Measurements from ENCODE around the gene IL20RA. TPM values are rescaled to one million over a fixed set of nuclear protein-coding genes. Genes with fewer than 3 reads are reported as not detected.

IL20RA gene
- polyA plus RNA-seq, 1 donor (not counting 4 experiments of a cell fraction or from before 2014, with no cell fraction given): 1.5 TPM

- H3K9me1 ChIP-seq (ENCODE audit: control insufficient read depth, extremely low read depth, insufficient read depth, low read length): no peaks in the 10 kb centered on the region
- H2AFZ ChIP-seq (ENCODE audit: control insufficient read depth, low read length): peak overlapping the region; percentile 31
- H3K27me3 ChIP-seq (ENCODE audit: control insufficient read depth, extremely low read depth, insufficient read depth, low read length): no peaks in the 10 kb centered on the region
- H3K79me2 ChIP-seq (ENCODE audit: control insufficient read depth, insufficient read depth, low read length): no peaks in the 10 kb centered on the region
- peaks cover 22% of the 10 kb centered on the region for H3K4me1 ChIP-seq (ENCODE audit: control insufficient read depth, extremely low read depth, insufficient read depth, low read length)
- H3K4me2 ChIP-seq (ENCODE audit: control insufficient read depth, extremely low read depth, insufficient read depth, low read depth, low read length): no peak overlapping the region
- no peak overlapping the region for H3K4me3 ChIP-seq (ENCODE audit: control insufficient read depth in 2 of 3, extremely low read depth in 1 of 3, insufficient read depth in 2 of 3, low read depth in 1 of 3, low read length in 3 of 3)
- FAIRE-seq (no peak), DNase-seq (ENCODE audit: low read depth, low spot score) (no peak)
- TF ChIP-seq, protein P1, sequence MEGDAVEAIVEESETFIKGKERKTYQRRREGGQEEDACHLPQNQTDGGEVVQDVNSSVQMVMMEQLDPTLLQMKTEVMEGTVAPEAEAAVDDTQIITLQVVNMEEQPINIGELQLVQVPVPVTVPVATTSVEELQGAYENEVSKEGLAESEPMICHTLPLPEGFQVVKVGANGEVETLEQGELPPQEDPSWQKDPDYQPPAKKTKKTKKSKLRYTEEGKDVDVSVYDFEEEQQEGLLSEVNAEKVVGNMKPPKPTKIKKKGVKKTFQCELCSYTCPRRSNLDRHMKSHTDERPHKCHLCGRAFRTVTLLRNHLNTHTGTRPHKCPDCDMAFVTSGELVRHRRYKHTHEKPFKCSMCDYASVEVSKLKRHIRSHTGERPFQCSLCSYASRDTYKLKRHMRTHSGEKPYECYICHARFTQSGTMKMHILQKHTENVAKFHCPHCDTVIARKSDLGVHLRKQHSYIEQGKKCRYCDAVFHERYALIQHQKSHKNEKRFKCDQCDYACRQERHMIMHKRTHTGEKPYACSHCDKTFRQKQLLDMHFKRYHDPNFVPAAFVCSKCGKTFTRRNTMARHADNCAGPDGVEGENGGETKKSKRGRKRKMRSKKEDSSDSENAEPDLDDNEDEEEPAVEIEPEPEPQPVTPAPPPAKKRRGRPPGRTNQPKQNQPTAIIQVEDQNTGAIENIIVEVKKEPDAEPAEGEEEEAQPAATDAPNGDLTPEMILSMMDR (optimal IDR thresholded peaks at IDR 0.05 in 1 of 3, IDR thresholded peaks at IDR 0.05 in 1 of 3, conservative IDR thresholded peaks at IDR 0.05 in 1 of 3; ENCODE audit: extremely low read depth in 1 of 3, insufficient read depth in 2 of 3, low read length in 3 of 3): no peak
- TF ChIP-seq EZH2 (IDR thresholded peaks at IDR 0.05; ENCODE audit: low read length): no peak
- no peak overlapping the region for H3K9ac ChIP-seq (ENCODE audit: control insufficient read depth, extremely low read depth, insufficient read depth, low read length)
- no peaks in the 10 kb centered on the region for H3K36me3 ChIP-seq (ENCODE audit: control insufficient read depth in 2 of 2, extremely low read depth in 1 of 2, insufficient read depth in 2 of 2, low read length in 2 of 2)
- no peak overlapping the region for H3K27ac ChIP-seq (ENCODE audit: control insufficient read depth, insufficient read depth, low read length)
- dilution Hi-C loops (cut with MboI; ENCODE audit: extremely low pct_ligation_motif_present, low sequenced_read_pairs): no loop called here
- no peaks in the 10 kb centered on the region for H3K9me3 ChIP-seq (ENCODE audit: control insufficient read depth, low read depth, low read length)
- H4K20me1 ChIP-seq (ENCODE audit: control insufficient read depth, extremely low read depth, insufficient read depth, low read length): no peaks in the 10 kb centered on the region
Observed at GRCh38 chr6:136994782-136995181, 50.0 kb downstream of the IL20RA start.

- no peaks in the 10 kb centered on the region for H4K20me1 ChIP-seq (ENCODE audit: control insufficient read depth, extremely low read depth, insufficient read depth, low read length)
- no peaks in the 10 kb centered on the region for H3K79me2 ChIP-seq (ENCODE audit: control insufficient read depth, insufficient read depth, low read length)
- TF ChIP-seq, protein P1 (optimal IDR thresholded peaks at IDR 0.05 in 1 of 3, IDR thresholded peaks at IDR 0.05 in 1 of 3, conservative IDR thresholded peaks at IDR 0.05 in 1 of 3; ENCODE audit: extremely low read depth in 1 of 3, insufficient read depth in 2 of 3, low read length in 3 of 3): no peak
- no peak for TF ChIP-seq EZH2 (IDR thresholded peaks at IDR 0.05; ENCODE audit: low read length)
- no peak for DNase-seq (ENCODE audit: low read depth, low spot score)
- dilution Hi-C loops (cut with MboI; ENCODE audit: extremely low pct_ligation_motif_present, low sequenced_read_pairs): no loop called here
- peaks cover 3% of the 10 kb centered on the region for H3K9me1 ChIP-seq (ENCODE audit: control insufficient read depth, extremely low read depth, insufficient read depth, low read length)
- no peaks in the 10 kb centered on the region for H3K27me3 ChIP-seq (ENCODE audit: control insufficient read depth, extremely low read depth, insufficient read depth, low read length)
- FAIRE-seq: no peak
- H3K9ac ChIP-seq (ENCODE audit: control insufficient read depth, extremely low read depth, insufficient read depth, low read length): no peak overlapping the region
- no peaks in the 10 kb centered on the region for H3K9me3 ChIP-seq (ENCODE audit: control insufficient read depth, low read depth, low read length)
- no peak overlapping the region for H3K27ac ChIP-seq (ENCODE audit: control insufficient read depth, insufficient read depth, low read length)
- peaks cover 47% of the 10 kb centered on the region for H3K4me1 ChIP-seq (ENCODE audit: control insufficient read depth, extremely low read depth, insufficient read depth, low read length)
- no peak overlapping the region for H2AFZ ChIP-seq (ENCODE audit: control insufficient read depth, low read length)
- no peaks in the 10 kb centered on the region for H3K36me3 ChIP-seq (ENCODE audit: control insufficient read depth in 2 of 2, extremely low read depth in 1 of 2, insufficient read depth in 2 of 2, low read length in 2 of 2)
- no peak overlapping the region for H3K4me3 ChIP-seq (ENCODE audit: control insufficient read depth in 2 of 3, extremely low read depth in 1 of 3, insufficient read depth in 2 of 3, low read depth in 1 of 3, low read length in 3 of 3)
- H3K4me2 ChIP-seq (ENCODE audit: control insufficient read depth, extremely low read depth, insufficient read depth, low read depth, low read length): no peak overlapping the region
Observed at GRCh38 chr6:136992113-136992512, 52.7 kb downstream of the IL20RA start.
